Ovary (tissue), 9 donors: ENCODE results near the gene PANK4. TPM values are rescaled to one million over a fixed set of nuclear protein-coding genes. Genes with fewer than 3 reads are reported as not detected.

ENCODE experiments used
- DNase-seq, 5 donors: peaks; one replicate each; pipeline ENCODE4 v3.0.0-alpha.2; 2019 to 2020
- H3K27ac ChIP-seq, 2 donors: fragments of 200-600 bp; one replicate each; pipeline versions ENCODE4 v1.5.1 to v1.8.0; 2019 to 2022
- H3K27me3 ChIP-seq: fragments of 200-600 bp; one replicate; pipeline ENCODE4 v1.8.0; 2022
- H3K36me3 ChIP-seq: fragments of 200-600 bp; sonication (generic); one replicate; pipeline ENCODE4 v1.5.1; 2019
- H3K4me1 ChIP-seq: one replicate; pipeline ENCODE4 v1.8.1; 2013; ENCODE audit warnings: mild to moderate bottlenecking, moderate library complexity; ENCODE audit not compliant: insufficient read depth
- H3K4me3 ChIP-seq: fragments of 200-600 bp; sonication (generic); one replicate; pipeline ENCODE4 v1.5.1; 2017
- H3K9me3 ChIP-seq, 2 donors: fragments of 200-600 bp in 1 of 2; sonication (generic) in 1 of 2; one replicate each; pipeline versions ENCODE4 v1.5.1 to v1.8.1; 2013 to 2019; ENCODE audit warnings: mild to moderate bottlenecking in 1 of 2, moderate library complexity in 1 of 2
- EP300 ChIP-seq: sonication (generic); formaldehyde crosslinking; IDR thresholded peaks from one replicate; pipeline ENCODE4 v1.6.1; 2017; ENCODE audit warnings: antibody characterized with exemption
- POLR2A ChIP-seq: fragments of 450-650 bp; IDR thresholded peaks from one replicate; pipeline ENCODE4 v1.6.1; 2017; ENCODE audit warnings: antibody characterized with exemption, mild to moderate bottlenecking, moderate library complexity
- WGBS, 3 donors: extraction: QIAGEN DNeasy Blood & Tissue Kit in 1 of 3; methylation state at CpG; one replicate each; pipeline versions ENCODE4 v1.1.5 to v1.1.7; 2013 to 2017; 5-methylcytosine and 5-hydroxymethylcytosine counted together
- intact Hi-C, 4 donors: fragments of 100-400 bp; cut with DNase I; formaldehyde crosslinking; loops; one replicate each; pipeline versions ENCODE4 v1.11.0 to v1.15.1; 2022 to 2023
- polyA plus RNA-seq, 2 donors: library from polyadenylated mRNA; stranded (reverse); fragments of 200-250 nt in 1 of 2; fragments of 350-450 nt in 1 of 2; fragmentation: Illumina TruSeq in 1 of 2; extraction: RNeasy Lipid Tissue Mini Kit (QIAGEN cat#74804) in 1 of 2; gene quantifications; one replicate each; pipeline ENCODE4 v1.2.3, GENCODE V29; 2013 to 2014
- total RNA-seq, 7 donors: library from RNA; depleted of rRNA in 2 of 7; stranded (reverse); fragments of >200 nt in 2 of 7; fragmentation: NEBNext Ultra II Directional in 3 of 7; extraction: Animal tissue kit (Norgen Biotek cat#: 25700) in 3 of 7; gene quantifications; one replicate each; pipeline versions ENCODE4 v1.1.0 to v1.2.4, GENCODE V29; 2016 to 2023
- TF ChIP-seq, protein P1 (sequence below), 3 donors: fragments of 450-650 bp in 2 of 3; fragments of 200-600 bp in 1 of 3; IDR thresholded peaks; one replicate each; pipeline versions ENCODE4 v1.5.1 to v1.8.0; 2016 to 2022; ENCODE audit warnings: antibody characterized with exemption in 3 of 3, mild to moderate bottlenecking in 1 of 3
- donor health status: DM: no; HTN: no; CAD: no; lungs with moderate emphysema.
- donor health status: DM: no; HTN: no; CAD: no.
- donor health status: Bipolar disorder and iron deficiency.
- donor health status: DM: yes; HTN: yes; CAD: no.
- donor health status: DM: no; HTN: no; CAD: no.
- donor health status: DM: yes; HTN: yes; CAD: no.

Gene PANK4
- total and polyA plus RNA-seq, 9 donors: 14.7 to 33.3 (median 26.1) TPM

DNA sequence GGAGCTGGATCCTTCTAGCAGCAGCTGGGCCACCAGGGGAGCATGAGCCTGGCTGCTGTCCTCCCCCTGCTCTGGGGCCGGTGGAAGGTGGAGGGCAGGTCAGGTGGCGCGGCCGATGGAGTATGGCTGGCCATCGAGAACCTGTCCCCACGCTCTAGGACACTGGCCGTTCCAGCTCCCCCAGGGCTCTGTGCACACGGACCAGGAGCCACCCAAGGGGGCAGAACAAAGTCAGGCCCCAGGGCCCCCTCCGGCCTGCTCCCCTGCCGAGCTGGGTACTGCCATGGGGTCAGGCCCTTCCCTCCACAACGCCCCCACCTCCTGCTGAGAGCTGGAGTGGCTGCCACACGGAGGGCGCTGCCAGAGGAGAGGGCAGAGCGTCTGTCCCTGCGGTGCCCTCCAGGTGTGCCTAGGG is 54.8 kb downstream of the PANK4 start:
- WGBS, 3 donors: 71 to 82% (median 76%) methylated on average over 11 to 15 of the region's 15 CpGs
- Histone ChIP-seq H3K4me3 (no peak overlapping the region), H3K27me3 (no peaks in the 10 kb centered on the region), H3K27ac (no peak overlapping the region), H3K36me3 (no peaks in the 10 kb centered on the region), H3K4me1 (no peaks in the 10 kb centered on the region), H3K9me3 (no peaks in the 10 kb centered on the region)
- intact Hi-C loops: no loop called here
- DNase-seq: no peak
- TF ChIP-seq EP300 (no peak), POLR2A (no peak)
- TF ChIP-seq, protein P1, sequence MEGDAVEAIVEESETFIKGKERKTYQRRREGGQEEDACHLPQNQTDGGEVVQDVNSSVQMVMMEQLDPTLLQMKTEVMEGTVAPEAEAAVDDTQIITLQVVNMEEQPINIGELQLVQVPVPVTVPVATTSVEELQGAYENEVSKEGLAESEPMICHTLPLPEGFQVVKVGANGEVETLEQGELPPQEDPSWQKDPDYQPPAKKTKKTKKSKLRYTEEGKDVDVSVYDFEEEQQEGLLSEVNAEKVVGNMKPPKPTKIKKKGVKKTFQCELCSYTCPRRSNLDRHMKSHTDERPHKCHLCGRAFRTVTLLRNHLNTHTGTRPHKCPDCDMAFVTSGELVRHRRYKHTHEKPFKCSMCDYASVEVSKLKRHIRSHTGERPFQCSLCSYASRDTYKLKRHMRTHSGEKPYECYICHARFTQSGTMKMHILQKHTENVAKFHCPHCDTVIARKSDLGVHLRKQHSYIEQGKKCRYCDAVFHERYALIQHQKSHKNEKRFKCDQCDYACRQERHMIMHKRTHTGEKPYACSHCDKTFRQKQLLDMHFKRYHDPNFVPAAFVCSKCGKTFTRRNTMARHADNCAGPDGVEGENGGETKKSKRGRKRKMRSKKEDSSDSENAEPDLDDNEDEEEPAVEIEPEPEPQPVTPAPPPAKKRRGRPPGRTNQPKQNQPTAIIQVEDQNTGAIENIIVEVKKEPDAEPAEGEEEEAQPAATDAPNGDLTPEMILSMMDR (IDR thresholded peaks at IDR 0.05): no peak

DNA sequence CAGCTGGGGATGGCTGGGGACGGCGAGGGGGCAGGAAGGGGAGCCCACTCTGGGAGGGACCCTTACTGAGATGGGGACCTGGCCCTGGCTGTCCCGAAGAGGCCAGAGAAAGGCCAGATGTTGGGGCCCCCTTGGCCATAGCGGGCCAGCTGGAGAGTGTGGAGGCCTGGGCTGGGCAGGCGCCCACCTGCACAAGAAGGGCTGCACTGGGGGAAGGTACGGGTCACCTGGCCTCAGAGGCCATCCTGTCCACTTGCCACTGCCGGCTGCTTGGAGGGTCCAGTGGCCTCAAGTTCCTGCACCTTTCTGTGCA is 55.3 kb downstream of the PANK4 start:
- intact Hi-C loops: no loop called here
- Histone ChIP-seq H3K27me3 (no peaks in the 10 kb centered on the region), H3K36me3 (no peaks in the 10 kb centered on the region), H3K27ac (no peak overlapping the region), H3K4me3 (no peak overlapping the region), H3K4me1 (no peaks in the 10 kb centered on the region), H3K9me3 (no peaks in the 10 kb centered on the region)
- TF ChIP-seq EP300 (no peak), POLR2A (no peak)
- TF ChIP-seq, protein P1 (IDR thresholded peaks at IDR 0.05): no peak
- 68 to 76% (median 76%) methylated on average over 7 of the region's 7 CpGs for WGBS, 3 donors
- no peak for DNase-seq

DNA sequence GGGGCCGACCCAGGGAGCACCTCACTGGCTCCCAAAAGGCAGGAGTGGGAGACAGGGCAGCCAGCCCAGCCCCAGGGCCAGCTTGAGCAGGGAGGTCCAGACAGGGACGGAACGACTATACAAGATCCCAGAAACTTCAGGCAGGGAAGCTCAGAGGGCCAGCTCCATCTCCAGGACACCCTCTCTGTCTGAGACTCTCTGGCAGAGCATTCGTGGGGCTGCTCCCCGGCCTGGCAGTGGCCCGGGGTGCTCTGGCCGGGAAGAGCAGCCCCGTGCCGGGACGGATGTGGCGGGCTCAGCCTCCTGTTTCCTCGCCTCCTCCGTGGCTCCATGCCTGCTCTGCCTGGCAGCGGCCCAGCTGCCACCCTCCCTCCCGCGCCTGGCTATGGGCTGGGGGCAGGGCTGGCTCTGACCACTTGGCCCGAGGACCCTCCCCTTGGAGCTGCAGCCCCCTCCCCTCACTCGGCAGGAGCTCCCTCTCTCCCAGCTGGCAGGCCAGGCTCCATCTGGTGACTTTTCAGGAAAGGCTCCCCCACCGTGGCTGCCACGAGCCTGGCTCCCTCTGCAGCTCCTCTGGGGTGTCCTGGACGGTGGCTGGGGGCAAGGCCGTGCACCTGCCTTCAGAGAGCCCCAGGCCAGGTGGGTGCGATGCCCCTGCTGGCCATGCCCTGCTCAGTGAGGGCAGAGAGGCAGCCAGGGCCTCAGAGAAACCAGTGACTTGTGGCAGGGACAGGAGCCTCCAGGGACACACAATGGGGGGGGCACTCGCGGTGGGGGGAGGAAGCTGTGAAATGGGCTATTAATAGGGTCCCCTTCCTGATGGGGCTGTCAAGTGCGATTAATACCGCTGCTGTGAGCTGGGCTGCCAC is 55.9 kb downstream of the PANK4 start:
- Histone ChIP-seq H3K27me3 (no peaks in the 10 kb centered on the region), H3K27ac (no peak overlapping the region), H3K4me1 (no peaks in the 10 kb centered on the region), H3K36me3 (no peaks in the 10 kb centered on the region), H3K9me3 (no peaks in the 10 kb centered on the region), H3K4me3 (no peak overlapping the region)
- intact Hi-C loops: no loop called here
- DNase-seq: no peak
- TF ChIP-seq POLR2A: no peak
- TF ChIP-seq EP300: no peak
- TF ChIP-seq, protein P1 (IDR thresholded peaks at IDR 0.05): no peak
- WGBS, 3 donors: 23 to 30% (median 24%) methylated on average over 26 to 27 of the region's 27 CpGs

DNA sequence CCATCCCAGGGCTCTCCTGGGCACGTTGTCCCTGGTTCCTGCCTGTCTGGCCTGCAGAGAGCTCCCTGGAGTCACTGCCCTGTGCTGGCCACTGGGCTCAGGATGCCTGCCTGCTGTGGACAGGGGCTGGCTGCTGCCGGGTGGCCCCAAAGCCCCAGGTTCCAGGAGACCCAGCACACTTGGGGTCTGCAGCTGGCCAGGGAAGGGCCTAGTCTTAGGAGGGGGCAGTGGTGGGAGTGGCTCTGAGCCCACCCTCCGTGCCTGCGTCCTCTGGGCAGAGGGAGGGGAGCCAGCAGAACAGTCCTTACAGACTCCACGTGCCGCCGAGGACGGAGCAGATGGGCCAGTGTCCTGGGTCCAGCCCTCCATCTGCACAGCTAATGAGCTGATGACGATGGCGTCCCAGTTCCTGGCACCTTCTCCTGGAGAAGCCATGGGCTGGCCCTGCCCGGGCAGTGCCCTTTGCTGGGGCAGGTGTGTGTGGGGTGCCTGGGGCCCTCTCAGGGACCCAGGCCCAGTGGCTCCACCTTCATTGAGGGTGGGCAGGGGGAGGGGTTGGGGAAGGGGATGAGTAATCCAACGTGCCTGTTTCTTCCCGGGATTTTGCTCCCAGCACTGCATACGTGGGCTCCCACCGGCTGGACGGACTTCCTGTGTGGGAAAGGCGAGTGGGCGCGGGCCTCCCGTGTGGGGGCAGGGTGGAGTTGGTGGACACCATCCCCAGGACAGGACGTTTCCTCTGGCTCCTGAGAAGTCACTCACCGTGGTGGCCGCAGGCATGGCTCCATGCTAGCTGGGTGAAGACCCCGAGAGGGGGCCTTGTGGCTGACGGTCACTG is 57.1 kb downstream of the PANK4 start:
- Histone ChIP-seq H3K4me3 (no peak overlapping the region), H3K27me3 (no peaks in the 10 kb centered on the region), H3K27ac (no peak overlapping the region), H3K9me3 (no peaks in the 10 kb centered on the region), H3K36me3 (no peaks in the 10 kb centered on the region), H3K4me1 (no peaks in the 10 kb centered on the region)
- WGBS, 3 donors: 46 to 58% (median 55%) methylated on average over 24 to 25 of the region's 25 CpGs
- DNase-seq: no peak
- TF ChIP-seq EP300 (no peak), POLR2A (no peak)
- TF ChIP-seq, protein P1 (IDR thresholded peaks at IDR 0.05): no peak
- intact Hi-C loops: no loop called here
